ENCODE measurements around the gene PMP22.
"Not testable (repeated sequence)": the region's sequence is repeated elsewhere in the genome, so short reads cannot be mapped to it uniquely, and the experiment has no call there.

PMP22 gene

GRCh38 chr17:15200574-15200973, 64.6 kb downstream of the PMP22 start:
- DNase-seq, result not testable (repeated sequence)

- DNase-seq, result no peak
Observed at GRCh38 chr17:15197229-15197628, 67.9 kb downstream of the PMP22 start.

GRCh38 chr17:15194859-15195277, 70.3 kb downstream of the PMP22 start:
- DNase-seq, result no peak

- DNase-seq, result no peak
Observed at GRCh38 chr17:15185625-15185991, 79.5 kb downstream of the PMP22 start.

GRCh38 chr17:15184872-15185624, 80.1 kb downstream of the PMP22 start:
- no peak for DNase-seq

GRCh38 chr17:15181816-15182215, 83.3 kb downstream of the PMP22 start:
- DNase-seq, result no peak

- no peak for DNase-seq
Observed at GRCh38 chr17:15181333-15181732, 83.8 kb downstream of the PMP22 start.

GRCh38 chr17:15180121-15180561, 85.0 kb downstream of the PMP22 start:
- DNase-seq, result no peak

Measured in activated gamma-delta T cell (primary cell).